CD4-positive, alpha-beta T cell (primary cell): ENCODE data around the gene ANKHD1. TPM values are rescaled to one million over a fixed set of nuclear protein-coding genes. Genes with fewer than 3 reads are reported as not detected.

Source experiments
- ATAC-seq: fragments of 200-7000 bp; cut with Tn5 transposase; one replicate; pipeline ENCODE4 v1.10.0; 2022; ENCODE audit warnings: mild to moderate bottlenecking; ENCODE audit not compliant: poor library complexity
- CTCF ChIA-PET: fragments of 350-600 bp; sonication (Branson Sonifier 250); formaldehyde crosslinking; loops from one replicate; lab custom pipeline; 2021; ENCODE audit warnings: antibody characterized with exemption, inconsistent platforms; lab: Charles Lee
- POLR2A ChIA-PET: fragments of 350-600 bp; sonication (Branson Sonifier 250); formaldehyde crosslinking; loops from one replicate; lab custom pipeline; 2021; ENCODE audit warnings: antibody characterized with exemption, inconsistent platforms; lab: Charles Lee
- DNase-seq, 14 experiments: peaks; one replicate each; pipeline ENCODE4 v3.0.0-alpha.2; 2013 to 2020; ENCODE audit warnings: mixed read lengths in 2 of 14
- H3K27ac ChIP-seq, 2 donors: one replicate each; pipeline versions ENCODE4 v1.5.1 to v1.7.0; 2013; ENCODE audit warnings: low read length in 2 of 2, low read depth in 1 of 2, mild to moderate bottlenecking in 1 of 2
- H3K27me3 ChIP-seq, 2 experiments: 1 replicate in 1 of 2; 2 replicates in 1 of 2; pipeline versions ENCODE4 v1.6.1 to v1.7.0; 2013; ENCODE audit warnings: low read length in 2 of 2, control low read depth in 1 of 2, mild to moderate bottlenecking in 1 of 2, moderate library complexity in 1 of 2; ENCODE audit not compliant: insufficient read depth in 2 of 2, control insufficient read depth in 1 of 2
- H3K36me3 ChIP-seq: one replicate; pipeline ENCODE4 v1.6.1; 2013; ENCODE audit warnings: low read length, control low read depth; ENCODE audit not compliant: insufficient read depth
- H3K4me1 ChIP-seq: one replicate; pipeline ENCODE4 v1.6.1; 2013; ENCODE audit warnings: low read length, control low read depth; ENCODE audit not compliant: insufficient read depth
- H3K4me3 ChIP-seq: one replicate; pipeline ENCODE4 v1.5.1; 2013; ENCODE audit warnings: mild to moderate bottlenecking, low read length, moderate library complexity
- H3K9me3 ChIP-seq, 2 experiments: 1 replicate in 1 of 2; 2 replicates in 1 of 2; pipeline versions ENCODE4 v1.6.1 to v1.7.0; 2013; ENCODE audit warnings: low read length in 2 of 2, mild to moderate bottlenecking in 2 of 2, control low read depth in 1 of 2, moderate library complexity in 1 of 2; ENCODE audit not compliant: control insufficient read depth in 1 of 2, insufficient read depth in 1 of 2
- H3K27ac Mint-ChIP-seq: one replicate; pipeline ENCODE4 v1.8.0; 2020; ENCODE audit warnings: mixed read lengths
- H3K27me3 Mint-ChIP-seq: one replicate; pipeline ENCODE4 v1.8.0; 2021; ENCODE audit warnings: mixed read lengths
- H3K36me3 Mint-ChIP-seq: one replicate; pipeline ENCODE4 v1.8.0; 2021; ENCODE audit warnings: low read depth, mixed read lengths
- H3K4me1 Mint-ChIP-seq: one replicate; pipeline ENCODE4 v1.8.0; 2021; ENCODE audit warnings: low read depth, mixed read lengths
- H3K4me3 Mint-ChIP-seq: one replicate; pipeline ENCODE4 v1.8.0; 2020; ENCODE audit warnings: mild to moderate bottlenecking, mixed read lengths
- H3K9me3 Mint-ChIP-seq: one replicate; pipeline ENCODE4 v1.8.0; 2020; ENCODE audit warnings: mixed read lengths
- CTCF ChIP-seq: fragments of 200-600 bp; IDR thresholded peaks from one replicate; pipeline ENCODE4 v1.8.0; 2022; ENCODE audit warnings: antibody characterized with exemption, mild to moderate bottlenecking
- intact Hi-C, 2 experiments: fragments of 100-400 bp; cut with DNase I in 1 of 2; cut with micrococcal nuclease in 1 of 2; formaldehyde crosslinking; loops; one replicate each; pipeline versions ENCODE4 v1.15.1 to v1.9.0; 2023 to 2025; cut with DNase I, micrococcal nuclease
- total RNA-seq, 174 experiments: library from RNA in 2 of 174; stranded (reverse) in 2 of 174; gene quantifications; one replicate each; pipeline ENCODE4 v1.2.3 and lab custom pipeline; 2021 to 2026

The ANKHD1 gene
- total RNA-seq, 2 experiments from 2014 or later, result 202 to 212 TPM

DNA sequence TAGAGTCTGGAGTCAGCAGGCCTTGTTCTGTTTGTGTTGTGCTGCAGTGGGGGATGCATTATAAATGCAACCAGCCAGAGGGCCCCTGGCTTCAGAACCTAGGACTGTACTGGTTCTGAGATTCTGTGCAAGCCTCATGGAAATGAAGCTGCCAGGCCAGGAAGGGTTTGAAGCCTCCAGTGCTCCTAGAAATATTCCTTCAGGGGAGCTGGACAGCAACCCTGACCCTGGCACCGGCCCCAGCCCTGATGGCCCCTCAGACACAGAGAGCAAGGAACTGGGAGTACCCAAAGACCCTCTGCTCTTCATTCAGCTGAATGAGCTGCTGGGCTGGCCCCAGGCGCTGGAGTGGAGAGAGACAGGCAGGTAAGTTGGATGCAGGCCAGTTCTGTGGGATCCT lies 41.5 kb upstream of the ANKHD1 start, which contains the start of gene SLC4A9:
TSS of gene SLC4A9 (plus strand) at position 94 of the 400 bp plus-strand sequence. CDS start at position 137, 43 bp downstream.
- peaks cover 4% of the 10 kb centered on the region for H3K27me3 Mint-ChIP-seq
- H3K4me3 Mint-ChIP-seq, result no peak within 1 kb of the TSS
- intact Hi-C loops, result no loop called here

DNA sequence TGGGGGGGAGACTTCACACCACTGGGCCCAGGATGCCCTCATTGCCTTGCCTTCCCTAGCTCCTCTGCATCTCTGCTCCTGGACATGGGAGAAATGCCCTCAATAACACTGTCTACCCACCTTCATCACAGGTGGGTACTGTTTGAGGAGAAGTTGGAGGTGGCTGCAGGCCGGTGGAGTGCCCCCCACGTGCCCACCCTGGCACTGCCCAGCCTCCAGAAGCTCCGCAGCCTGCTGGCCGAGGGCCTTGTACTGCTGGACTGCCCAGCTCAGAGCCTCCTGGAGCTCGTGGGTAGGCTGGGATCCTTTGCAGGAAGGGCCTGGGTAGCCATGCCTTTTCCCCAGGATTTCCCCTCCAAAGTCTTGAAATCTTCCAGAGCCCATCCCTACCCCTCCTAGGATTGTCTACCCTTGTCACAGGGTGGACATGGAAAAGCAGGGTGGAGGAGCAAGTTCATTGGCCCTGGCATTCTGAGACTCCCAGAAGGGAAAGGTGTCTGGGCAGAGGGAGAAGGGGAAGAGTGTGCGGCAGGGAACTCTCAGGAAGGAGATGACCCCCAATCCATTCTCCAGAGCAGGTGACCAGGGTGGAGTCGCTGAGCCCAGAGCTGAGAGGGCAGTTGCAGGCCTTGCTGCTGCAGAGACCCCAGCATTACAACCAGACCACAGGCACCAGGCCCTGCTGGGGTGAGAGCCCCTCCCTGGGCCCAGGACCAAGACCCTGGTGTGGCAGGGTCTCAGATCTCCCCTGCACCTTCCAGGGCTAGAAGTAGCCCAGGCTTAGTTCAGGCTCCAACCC lies 40.8 kb upstream of the ANKHD1 start:
- CTCF ChIA-PET, result interaction anchor here (0.8 to 2.1 kb wide), 4 partner anchors 9 to 116 kb away, joined by 3 to 8 read pairs (median 4); partner anchors contain the start of gene HBEGF
- no peak for ATAC-seq
- POLR2A ChIA-PET, result no interaction called here

More for the DNA sequence above, 41.5 kb upstream of the ANKHD1 start, which contains the start of gene SLC4A9:
- POLR2A ChIA-PET, result no interaction called here
- peaks cover 16% of the 10 kb centered on the region for H3K4me1 Mint-ChIP-seq
- Histone ChIP-seq H3K4me1 (peaks cover 26% of the 10 kb centered on the region), H3K27me3 (no peaks in the 10 kb centered on the region), H3K36me3 (no peaks in the 10 kb centered on the region), H3K27ac (no peak within 1 kb of the TSS), H3K9me3 (no peaks in the 10 kb centered on the region), H3K4me3 (no peak within 1 kb of the TSS)
- no peak for DNase-seq
- TF ChIP-seq CTCF, result no peak
- CTCF ChIA-PET, result interaction anchor here (0.8 to 2.1 kb wide), 4 partner anchors 8 to 116 kb away, joined by 3 to 8 read pairs (median 4); partner anchors contain the start of gene HBEGF
- H3K27ac Mint-ChIP-seq, result no peak within 1 kb of the TSS
- no peaks in the 10 kb centered on the region for H3K36me3 Mint-ChIP-seq
- no peaks in the 10 kb centered on the region for H3K9me3 Mint-ChIP-seq
- no peak for ATAC-seq

GRCh38 chr5:140361901-140362300 lies 39.7 kb upstream of the ANKHD1 start:
- no peak for DNase-seq
- CTCF ChIA-PET, result no interaction called here
- H3K4me3 ChIP-seq, result no peak overlapping the region
- no peak overlapping the region for H3K4me3 Mint-ChIP-seq
- no peaks in the 10 kb centered on the region for H3K27me3 ChIP-seq
- no peak for ATAC-seq
- H3K4me1 Mint-ChIP-seq, result peaks cover 16% of the 10 kb centered on the region
- H3K9me3 Mint-ChIP-seq, result no peaks in the 10 kb centered on the region
- POLR2A ChIA-PET, result no interaction called here
- TF ChIP-seq CTCF, result no peak
- H3K27ac Mint-ChIP-seq, result no peak overlapping the region
- peaks cover 23% of the 10 kb centered on the region for H3K4me1 ChIP-seq
- H3K36me3 ChIP-seq, result no peaks in the 10 kb centered on the region
- H3K9me3 ChIP-seq, result no peaks in the 10 kb centered on the region
- intact Hi-C loops, result loop anchor here in 1 of 2 experiments (2.0 kb wide), 1 partner anchor 361 kb away; no protein-coding TSS in a partner anchor
- H3K27me3 Mint-ChIP-seq, result peaks cover 4% of the 10 kb centered on the region
- H3K36me3 Mint-ChIP-seq, result no peaks in the 10 kb centered on the region
- no peak overlapping the region for H3K27ac ChIP-seq

More for the DNA sequence above, 40.8 kb upstream of the ANKHD1 start:
- Mint-ChIP-seq H3K4me3 (no peak overlapping the region), H3K36me3 (no peaks in the 10 kb centered on the region), H3K9me3 (no peaks in the 10 kb centered on the region), H3K27ac (no peak overlapping the region), H3K27me3 (peaks cover 4% of the 10 kb centered on the region), H3K4me1 (peaks cover 16% of the 10 kb centered on the region)
- Histone ChIP-seq H3K36me3 (no peaks in the 10 kb centered on the region), H3K4me3 (no peak overlapping the region), H3K27ac (no peak overlapping the region), H3K27me3 (no peaks in the 10 kb centered on the region), H3K4me1 (peaks cover 26% of the 10 kb centered on the region), H3K9me3 (no peaks in the 10 kb centered on the region)
- TF ChIP-seq CTCF, result no peak
- intact Hi-C loops, result no loop called here
- no peak for DNase-seq
